GM13976 (cell line): ENCODE data around the gene F11R.

Experiments
- DNase-seq: peaks from one replicate; pipeline ENCODE4 v3.0.0; 2012; ENCODE audit warnings: low spot score
- in situ Hi-C: fragments of 300-500 bp; cut with MboI; formaldehyde crosslinking; loops from one replicate; pipeline ENCODE4 v1.12.0; 2022; ENCODE audit warnings: low sequenced_read_pairs, mixed read lengths, inconsistent platforms; ENCODE audit not compliant: unreplicated experiment
- TF ChIP-seq, protein P1 (sequence below): IDR thresholded peaks from 2 replicates; pipeline ENCODE4 v1.5.1; 2012; ENCODE audit warnings: borderline replicate concordance, mild to moderate bottlenecking; ENCODE audit not compliant: insufficient read depth; ENCODE audit errors: extremely low read depth, missing control alignments, control extremely low read depth

F11R gene

DNA sequence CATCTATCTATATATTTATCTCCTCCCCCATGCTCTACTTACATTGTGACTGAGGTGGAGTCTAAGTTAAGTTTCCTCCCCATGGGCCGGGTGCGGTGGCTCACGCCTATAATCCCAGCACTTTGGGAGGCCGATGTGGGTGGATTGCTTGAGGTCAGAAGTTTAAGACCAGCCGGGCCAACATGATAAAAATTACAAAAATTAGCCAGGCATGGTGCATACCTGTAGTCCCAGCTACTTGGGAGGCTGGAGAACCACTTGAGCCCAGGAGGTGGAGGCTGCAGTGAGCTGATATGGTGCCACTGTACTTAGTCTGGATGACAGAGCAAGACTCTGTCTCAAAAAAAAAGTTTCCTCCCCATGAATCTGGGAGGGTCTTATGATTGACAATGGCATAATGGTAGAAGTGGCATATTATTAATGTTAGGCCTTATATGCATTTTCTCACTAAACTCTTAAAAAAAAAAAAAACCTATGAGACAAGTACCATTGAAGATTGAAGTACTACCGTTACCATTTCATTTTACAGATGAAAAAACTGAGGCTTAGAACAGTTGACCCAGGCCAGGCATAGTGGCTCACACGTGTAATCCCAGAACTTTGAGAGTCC is 11.2 kb downstream of the F11R start:
- DNase-seq, result no peak
- in situ Hi-C loops, result no loop called here
- TF ChIP-seq, protein P1, sequence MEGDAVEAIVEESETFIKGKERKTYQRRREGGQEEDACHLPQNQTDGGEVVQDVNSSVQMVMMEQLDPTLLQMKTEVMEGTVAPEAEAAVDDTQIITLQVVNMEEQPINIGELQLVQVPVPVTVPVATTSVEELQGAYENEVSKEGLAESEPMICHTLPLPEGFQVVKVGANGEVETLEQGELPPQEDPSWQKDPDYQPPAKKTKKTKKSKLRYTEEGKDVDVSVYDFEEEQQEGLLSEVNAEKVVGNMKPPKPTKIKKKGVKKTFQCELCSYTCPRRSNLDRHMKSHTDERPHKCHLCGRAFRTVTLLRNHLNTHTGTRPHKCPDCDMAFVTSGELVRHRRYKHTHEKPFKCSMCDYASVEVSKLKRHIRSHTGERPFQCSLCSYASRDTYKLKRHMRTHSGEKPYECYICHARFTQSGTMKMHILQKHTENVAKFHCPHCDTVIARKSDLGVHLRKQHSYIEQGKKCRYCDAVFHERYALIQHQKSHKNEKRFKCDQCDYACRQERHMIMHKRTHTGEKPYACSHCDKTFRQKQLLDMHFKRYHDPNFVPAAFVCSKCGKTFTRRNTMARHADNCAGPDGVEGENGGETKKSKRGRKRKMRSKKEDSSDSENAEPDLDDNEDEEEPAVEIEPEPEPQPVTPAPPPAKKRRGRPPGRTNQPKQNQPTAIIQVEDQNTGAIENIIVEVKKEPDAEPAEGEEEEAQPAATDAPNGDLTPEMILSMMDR, result no peak

DNA sequence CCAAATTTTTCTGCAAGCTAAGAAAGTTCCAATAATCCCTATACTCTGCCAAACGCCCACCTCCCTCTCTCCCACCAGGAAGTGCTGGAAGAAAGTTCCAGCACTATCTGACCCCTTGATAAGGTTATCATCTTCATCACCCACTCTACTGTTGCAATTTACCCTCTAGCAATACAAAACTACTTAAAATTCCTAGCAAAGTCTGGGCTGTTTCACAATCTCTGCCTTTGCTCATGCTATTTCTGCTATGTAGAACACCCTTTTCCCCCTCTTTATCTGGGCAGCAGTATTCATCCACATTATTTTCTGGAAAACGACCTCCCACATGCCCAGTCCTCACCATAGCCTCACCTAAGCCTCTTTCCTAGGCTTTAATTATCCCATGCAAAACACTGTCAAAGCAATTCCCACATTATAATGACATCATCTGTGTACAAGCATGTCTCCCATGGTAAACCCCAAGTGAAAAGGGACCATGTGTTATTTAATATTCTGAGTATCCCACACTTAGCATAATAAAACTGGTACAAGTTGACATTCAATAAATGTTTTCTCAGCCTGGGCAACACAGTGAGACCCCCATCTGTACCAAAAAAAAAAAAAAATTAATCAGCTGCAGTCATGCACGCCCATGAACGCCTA is 12.0 kb downstream of the F11R start:
- in situ Hi-C loops, result no loop called here

DNA sequence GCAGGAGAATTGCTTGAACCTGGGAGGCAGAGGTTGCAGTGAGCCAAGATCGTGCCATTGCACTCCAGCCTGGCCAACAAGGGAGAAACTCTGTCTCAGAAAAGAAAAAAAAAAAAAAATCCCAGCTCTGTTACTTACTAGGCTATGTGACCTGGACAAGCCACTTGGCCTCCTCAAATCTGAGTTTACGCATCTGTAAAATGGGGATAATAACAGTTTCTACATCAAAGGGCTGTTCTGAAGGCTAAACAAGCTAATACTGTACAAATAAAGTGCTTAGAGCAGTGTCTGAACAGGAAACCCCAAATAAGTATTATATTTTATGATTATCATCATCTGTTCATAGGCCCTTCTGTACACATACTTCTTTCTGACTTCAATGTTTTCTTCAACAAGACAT is 13.6 kb downstream of the F11R start:
- TF ChIP-seq, protein P1, result no peak

More for the DNA sequence above, 12.0 kb downstream of the F11R start:
- DNase-seq, result no peak
- TF ChIP-seq, protein P1, result no peak

DNA sequence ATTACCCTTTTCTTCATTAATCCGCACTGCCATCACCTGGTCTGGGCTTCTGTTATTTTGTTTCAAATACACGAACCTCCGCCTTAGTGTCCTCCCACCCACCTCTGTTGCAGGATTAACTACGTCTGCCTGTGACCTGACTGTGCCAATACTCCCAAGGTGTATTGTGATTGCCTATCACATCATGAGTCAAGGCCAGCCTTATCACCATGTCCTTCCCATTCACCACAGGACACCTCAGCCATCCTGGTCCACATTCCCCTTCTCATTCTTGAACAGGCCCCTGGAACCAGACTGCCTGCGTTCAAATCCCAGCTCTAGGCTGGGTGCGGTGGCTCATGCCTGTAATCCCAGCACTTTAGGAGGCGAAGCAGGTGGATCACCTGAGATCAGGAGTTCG is 14.4 kb downstream of the F11R start:
- no peak for DNase-seq
- TF ChIP-seq, protein P1, result no peak
- in situ Hi-C loops, result no loop called here

More for the DNA sequence above, 13.6 kb downstream of the F11R start:
- in situ Hi-C loops, result no loop called here
- no peak for DNase-seq

DNA sequence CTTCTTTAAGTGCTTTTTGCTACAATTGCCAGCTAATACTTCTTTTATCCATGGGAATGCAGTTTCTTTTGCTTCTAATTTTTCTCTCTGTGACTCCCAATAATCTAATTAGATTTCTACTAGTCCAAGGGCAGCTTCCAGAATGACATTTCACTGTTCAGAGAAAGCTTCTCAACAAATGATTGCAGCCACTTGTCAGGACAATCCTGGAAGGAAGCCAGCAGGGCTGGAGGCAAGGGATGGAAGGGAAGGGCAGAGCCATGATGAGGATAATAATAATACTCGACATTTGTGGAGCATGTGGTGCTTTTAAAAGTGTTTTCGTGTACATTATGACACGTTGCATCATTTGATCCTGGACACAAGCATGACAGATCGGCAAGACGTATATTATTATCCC is 19.4 kb downstream of the F11R start:
- TF ChIP-seq, protein P1, result no peak
- in situ Hi-C loops, result no loop called here
- DNase-seq, result no peak

DNA sequence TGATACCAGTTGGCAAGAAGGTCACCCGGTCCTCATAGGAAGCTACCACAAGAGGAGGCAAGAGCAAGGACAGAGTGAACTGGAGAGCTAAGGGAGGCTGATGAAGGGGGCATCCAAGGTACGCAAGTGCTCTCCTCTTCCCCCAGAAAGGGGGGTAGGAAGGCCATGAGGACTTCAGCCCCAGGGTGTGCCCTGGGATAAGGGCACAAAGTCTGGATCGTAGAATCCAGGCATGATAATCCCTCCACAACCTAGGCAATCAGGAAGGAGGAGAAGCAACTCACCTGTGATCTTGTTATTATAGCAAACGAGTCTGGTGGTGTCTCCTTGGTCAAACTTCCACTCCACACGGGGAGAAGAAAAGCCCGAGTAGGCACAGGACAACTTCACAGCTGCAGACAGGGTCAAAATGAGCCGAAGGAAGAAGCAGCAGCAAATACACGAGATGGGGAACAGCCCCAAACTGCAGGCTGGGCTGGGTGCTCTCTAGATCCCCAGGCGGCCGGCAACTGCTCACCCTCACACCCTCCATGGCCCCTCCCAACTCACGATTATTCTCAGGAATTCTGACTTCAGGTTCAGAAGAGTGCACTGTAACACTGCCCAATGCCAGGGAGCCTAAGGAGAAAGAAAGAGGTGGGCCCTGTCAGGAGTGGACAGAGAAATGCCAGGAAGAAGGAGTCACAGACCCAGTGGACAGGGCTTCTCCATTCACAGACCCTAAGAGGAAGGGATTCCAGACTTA is 20.0 kb downstream of the F11R start:
- in situ Hi-C loops, result no loop called here
- TF ChIP-seq, protein P1, result no peak
- DNase-seq, result no peak
